Measurements from ENCODE around the gene CD99.

The CD99 gene

DNA sequence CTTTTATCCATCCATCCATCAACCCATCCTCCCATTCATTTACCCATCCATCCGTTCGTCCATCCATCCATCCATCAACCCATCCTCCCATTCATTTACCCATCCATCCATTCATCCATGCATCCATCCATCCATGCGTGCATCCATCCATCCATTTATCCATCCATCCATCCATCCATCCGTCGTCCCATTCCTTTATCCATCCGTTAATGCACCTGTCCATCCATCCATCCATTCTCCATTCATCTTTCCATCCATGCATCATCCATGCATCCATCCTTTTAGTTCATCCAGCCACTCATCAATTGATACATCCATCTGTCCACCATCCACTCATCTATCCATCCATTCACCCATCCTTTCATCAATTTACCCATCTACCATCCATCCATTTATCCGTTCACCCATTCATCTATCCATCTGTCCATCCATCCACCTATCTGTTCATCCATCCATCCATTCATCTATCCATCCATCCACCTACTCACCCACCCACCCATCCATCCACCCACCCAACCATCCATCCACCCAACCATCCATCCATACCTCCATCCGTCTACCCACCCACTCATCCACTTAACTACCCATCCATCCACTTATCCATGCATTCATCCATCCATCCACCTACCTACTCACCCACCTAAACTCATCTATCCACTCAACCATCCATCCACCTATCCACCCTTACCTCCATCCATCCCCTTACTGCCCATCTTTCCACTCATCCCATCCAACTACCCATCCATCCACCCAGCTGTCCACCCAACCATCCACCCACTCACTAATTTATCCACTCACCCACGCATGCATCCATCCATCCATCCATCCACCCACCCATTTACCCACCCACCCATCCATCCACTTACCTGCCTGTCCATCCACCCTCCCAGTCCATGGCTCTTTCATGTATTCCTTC, 9.6 kb downstream of the CD99 start:
- no peak overlapping the region for H3K4me3 ChIP-seq (ENCODE audit: low read depth, low read length)
- TF ChIP-seq, protein P1, sequence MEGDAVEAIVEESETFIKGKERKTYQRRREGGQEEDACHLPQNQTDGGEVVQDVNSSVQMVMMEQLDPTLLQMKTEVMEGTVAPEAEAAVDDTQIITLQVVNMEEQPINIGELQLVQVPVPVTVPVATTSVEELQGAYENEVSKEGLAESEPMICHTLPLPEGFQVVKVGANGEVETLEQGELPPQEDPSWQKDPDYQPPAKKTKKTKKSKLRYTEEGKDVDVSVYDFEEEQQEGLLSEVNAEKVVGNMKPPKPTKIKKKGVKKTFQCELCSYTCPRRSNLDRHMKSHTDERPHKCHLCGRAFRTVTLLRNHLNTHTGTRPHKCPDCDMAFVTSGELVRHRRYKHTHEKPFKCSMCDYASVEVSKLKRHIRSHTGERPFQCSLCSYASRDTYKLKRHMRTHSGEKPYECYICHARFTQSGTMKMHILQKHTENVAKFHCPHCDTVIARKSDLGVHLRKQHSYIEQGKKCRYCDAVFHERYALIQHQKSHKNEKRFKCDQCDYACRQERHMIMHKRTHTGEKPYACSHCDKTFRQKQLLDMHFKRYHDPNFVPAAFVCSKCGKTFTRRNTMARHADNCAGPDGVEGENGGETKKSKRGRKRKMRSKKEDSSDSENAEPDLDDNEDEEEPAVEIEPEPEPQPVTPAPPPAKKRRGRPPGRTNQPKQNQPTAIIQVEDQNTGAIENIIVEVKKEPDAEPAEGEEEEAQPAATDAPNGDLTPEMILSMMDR (IDR thresholded peaks at IDR 0.05; ENCODE audit: borderline replicate concordance, insufficient read depth, low read depth, low read length) = no peak

DNA sequence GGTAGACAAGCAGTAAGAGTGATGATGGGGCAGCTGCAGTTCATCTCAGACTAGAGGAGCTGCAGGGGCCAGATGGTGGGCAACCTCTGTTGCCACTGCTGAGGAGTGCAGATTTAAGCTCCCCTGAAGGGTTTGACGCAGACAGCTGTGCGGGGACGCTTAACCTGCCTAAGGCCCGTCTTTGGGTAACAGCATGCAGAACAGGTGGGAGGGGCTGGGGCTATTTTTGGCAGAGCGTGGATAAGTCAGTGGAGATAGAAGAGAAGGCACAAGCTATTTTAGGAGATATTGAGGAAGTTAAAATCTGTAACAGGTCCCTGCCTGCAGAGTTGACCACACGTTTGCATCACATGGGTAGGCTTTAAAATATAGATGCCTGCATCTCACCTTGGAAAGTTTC, 10.5 kb downstream of the CD99 start:
- TF ChIP-seq, protein P1 (IDR thresholded peaks at IDR 0.05; ENCODE audit: borderline replicate concordance, insufficient read depth, low read depth, low read length) = no peak
- no peak overlapping the region for H3K4me3 ChIP-seq (ENCODE audit: low read depth, low read length)

DNA sequence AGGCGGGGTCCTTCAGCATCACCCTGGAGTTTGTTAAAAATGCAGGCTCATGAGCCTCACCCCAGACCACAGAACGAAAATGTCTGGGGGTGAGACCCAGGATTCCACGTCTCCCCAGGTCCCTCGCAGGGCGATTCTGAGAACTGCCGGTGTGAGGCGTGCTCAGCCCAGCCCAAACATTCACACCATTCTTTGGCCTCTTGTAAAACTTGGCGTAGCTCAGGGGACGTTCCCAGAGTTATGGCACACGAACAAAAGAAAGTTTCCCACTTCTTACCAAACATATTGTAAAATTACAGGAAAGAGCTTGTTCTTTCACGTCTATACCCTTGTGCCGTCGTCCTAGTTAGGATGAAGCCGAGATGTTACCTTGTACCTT, 12.9 kb downstream of the CD99 start:
- H3K4me3 ChIP-seq (ENCODE audit: low read depth, low read length) = no peak overlapping the region
- TF ChIP-seq, protein P1 (IDR thresholded peaks at IDR 0.05; ENCODE audit: borderline replicate concordance, insufficient read depth, low read depth, low read length) = no peak

DNA sequence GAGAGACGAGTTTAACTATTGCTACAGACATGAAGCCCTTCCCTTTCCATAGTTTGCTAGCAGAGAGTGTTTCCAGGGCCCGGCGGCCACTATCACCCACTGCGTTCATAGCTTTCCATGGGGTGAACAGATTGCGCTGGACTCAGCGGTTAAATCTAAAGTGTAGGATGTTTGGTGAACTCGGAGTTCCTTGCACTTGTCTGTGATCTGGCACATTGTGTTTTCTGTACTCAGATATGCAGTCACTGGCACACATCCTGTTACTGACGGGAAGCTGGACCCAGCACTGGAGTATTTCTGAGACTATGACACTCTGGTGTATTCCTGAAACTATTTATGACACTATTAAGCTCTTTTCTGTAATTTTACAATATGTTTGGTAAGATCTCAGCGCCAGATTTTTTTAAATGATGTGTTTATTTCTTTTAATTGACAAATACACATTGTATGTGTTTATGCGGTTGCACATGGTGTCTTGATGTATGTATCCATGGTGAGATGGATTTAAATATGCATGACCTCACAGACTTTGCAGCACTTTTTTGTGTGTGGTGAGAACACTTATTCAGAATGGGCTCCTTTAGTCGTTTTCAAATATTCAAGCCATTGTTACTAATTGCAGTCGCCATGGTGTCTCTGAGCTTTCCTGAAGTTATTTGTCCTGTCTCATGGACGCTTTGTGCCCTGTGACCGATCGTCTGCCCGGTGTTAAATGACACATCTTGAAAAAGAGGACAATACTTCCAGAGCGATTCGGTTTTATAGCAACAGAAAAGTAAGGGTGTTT, 14.1 kb downstream of the CD99 start:
- no peak overlapping the region for H3K4me3 ChIP-seq (ENCODE audit: low read depth, low read length)
- TF ChIP-seq, protein P1 (IDR thresholded peaks at IDR 0.05; ENCODE audit: borderline replicate concordance, insufficient read depth, low read depth, low read length) = no peak

DNA sequence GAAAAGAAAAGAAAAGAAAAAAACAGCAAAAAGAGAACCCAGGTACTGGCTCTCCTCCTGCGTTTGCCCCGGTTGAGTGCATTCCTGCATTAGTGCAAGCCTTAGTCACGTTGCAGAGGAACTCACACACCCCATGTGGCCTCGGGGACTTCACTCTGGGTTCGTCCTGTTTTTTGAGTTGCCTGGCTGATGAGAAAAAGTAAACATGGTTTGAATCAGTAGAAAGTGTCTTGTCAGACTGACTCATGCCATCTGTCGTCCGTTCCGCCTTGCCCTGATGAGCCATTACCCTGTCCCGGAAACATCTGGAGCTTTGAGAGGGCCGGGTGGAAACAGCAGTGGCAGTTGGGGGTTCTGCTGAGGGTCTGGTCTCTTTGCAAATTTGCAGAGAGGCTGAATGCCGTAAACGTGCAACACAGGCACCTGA, 16.3 kb downstream of the CD99 start:
- H3K4me3 ChIP-seq (ENCODE audit: low read depth, low read length) = no peak overlapping the region
- TF ChIP-seq, protein P1 (IDR thresholded peaks at IDR 0.05; ENCODE audit: borderline replicate concordance, insufficient read depth, low read depth, low read length) = no peak

DNA sequence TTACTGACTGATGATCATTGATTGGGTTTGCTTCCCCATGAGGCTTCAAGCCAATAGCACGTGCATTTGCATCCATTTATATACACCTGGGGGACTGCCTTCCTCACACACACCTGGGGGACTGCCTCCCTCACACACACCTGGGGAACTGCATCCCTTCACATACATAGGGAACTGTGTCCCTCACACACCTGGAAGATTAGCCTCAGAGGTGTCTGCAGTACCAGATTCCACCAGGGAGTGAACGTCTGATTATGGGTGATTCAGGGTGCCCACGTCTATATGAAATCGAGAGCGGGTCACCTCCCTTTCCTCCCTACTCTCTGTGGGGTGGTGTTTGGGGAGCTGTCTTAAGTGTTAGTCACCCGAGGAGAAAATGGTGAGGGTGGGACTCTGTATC, 16.9 kb downstream of the CD99 start:
- TF ChIP-seq, protein P1 (IDR thresholded peaks at IDR 0.05; ENCODE audit: borderline replicate concordance, insufficient read depth, low read depth, low read length) = peak; percentile 18; the same call in 1 of the 2 replicates
- H3K4me3 ChIP-seq (ENCODE audit: low read depth, low read length) = no peak overlapping the region

Measured in GM12875 (cell line).